ENCODE measurements around the gene AATF.

AATF gene

DNA sequence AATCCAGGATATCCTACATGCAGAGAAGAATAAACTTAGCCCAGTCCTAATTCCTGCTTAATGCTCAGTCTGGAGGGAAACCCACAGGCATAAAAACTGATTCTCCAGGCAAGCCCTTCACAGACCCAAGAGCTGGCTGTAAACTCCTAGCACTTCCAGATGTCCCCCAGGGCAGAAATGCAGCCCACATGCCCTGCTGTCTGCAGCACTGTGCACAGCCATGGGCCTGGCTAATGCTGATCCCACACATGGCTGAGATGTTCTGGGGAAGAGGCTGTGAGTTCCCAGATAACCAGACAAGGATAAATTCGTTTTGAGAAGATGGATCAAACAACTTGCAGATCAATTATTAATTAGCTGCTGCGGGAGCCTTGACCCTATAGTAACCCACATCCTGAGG lies 148.4 kb downstream of the AATF start:
- no peak overlapping the region for H3K4me3 ChIP-seq (replicated peaks; ENCODE audit: insufficient read depth, low read length)
- TF ChIP-seq GABPA (IDR thresholded peaks at IDR 0.05; ENCODE audit: low read depth) (no peak), POLR2AphosphoS5 (IDR thresholded peaks at IDR 0.05; ENCODE audit: low read depth) (no peak), SPI1 (IDR thresholded peaks at IDR 0.05; ENCODE audit: borderline replicate concordance, low read depth) (no peak)
- TF ChIP-seq, protein P1, sequence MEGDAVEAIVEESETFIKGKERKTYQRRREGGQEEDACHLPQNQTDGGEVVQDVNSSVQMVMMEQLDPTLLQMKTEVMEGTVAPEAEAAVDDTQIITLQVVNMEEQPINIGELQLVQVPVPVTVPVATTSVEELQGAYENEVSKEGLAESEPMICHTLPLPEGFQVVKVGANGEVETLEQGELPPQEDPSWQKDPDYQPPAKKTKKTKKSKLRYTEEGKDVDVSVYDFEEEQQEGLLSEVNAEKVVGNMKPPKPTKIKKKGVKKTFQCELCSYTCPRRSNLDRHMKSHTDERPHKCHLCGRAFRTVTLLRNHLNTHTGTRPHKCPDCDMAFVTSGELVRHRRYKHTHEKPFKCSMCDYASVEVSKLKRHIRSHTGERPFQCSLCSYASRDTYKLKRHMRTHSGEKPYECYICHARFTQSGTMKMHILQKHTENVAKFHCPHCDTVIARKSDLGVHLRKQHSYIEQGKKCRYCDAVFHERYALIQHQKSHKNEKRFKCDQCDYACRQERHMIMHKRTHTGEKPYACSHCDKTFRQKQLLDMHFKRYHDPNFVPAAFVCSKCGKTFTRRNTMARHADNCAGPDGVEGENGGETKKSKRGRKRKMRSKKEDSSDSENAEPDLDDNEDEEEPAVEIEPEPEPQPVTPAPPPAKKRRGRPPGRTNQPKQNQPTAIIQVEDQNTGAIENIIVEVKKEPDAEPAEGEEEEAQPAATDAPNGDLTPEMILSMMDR (IDR thresholded peaks at IDR 0.05; ENCODE audit: insufficient read depth, low read length) = no peak
- TF ChIP-seq, protein P2, sequence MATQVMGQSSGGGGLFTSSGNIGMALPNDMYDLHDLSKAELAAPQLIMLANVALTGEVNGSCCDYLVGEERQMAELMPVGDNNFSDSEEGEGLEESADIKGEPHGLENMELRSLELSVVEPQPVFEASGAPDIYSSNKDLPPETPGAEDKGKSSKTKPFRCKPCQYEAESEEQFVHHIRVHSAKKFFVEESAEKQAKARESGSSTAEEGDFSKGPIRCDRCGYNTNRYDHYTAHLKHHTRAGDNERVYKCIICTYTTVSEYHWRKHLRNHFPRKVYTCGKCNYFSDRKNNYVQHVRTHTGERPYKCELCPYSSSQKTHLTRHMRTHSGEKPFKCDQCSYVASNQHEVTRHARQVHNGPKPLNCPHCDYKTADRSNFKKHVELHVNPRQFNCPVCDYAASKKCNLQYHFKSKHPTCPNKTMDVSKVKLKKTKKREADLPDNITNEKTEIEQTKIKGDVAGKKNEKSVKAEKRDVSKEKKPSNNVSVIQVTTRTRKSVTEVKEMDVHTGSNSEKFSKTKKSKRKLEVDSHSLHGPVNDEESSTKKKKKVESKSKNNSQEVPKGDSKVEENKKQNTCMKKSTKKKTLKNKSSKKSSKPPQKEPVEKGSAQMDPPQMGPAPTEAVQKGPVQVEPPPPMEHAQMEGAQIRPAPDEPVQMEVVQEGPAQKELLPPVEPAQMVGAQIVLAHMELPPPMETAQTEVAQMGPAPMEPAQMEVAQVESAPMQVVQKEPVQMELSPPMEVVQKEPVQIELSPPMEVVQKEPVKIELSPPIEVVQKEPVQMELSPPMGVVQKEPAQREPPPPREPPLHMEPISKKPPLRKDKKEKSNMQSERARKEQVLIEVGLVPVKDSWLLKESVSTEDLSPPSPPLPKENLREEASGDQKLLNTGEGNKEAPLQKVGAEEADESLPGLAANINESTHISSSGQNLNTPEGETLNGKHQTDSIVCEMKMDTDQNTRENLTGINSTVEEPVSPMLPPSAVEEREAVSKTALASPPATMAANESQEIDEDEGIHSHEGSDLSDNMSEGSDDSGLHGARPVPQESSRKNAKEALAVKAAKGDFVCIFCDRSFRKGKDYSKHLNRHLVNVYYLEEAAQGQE (IDR thresholded peaks at IDR 0.05; ENCODE audit: insufficient replicate concordance, low read depth) = no peak
- DNase-seq (ENCODE audit: low read depth in 1 of 2, low spot score in 1 of 2) = no peak
- H3K27me3 ChIP-seq (ENCODE audit: insufficient read depth, poor library complexity, severe bottlenecking) = no peaks in the 10 kb centered on the region
- H3K27ac ChIP-seq (replicated peaks) = no peak overlapping the region

- TF ChIP-seq GABPA (IDR thresholded peaks at IDR 0.05; ENCODE audit: low read depth) (no peak), SPI1 (IDR thresholded peaks at IDR 0.05; ENCODE audit: borderline replicate concordance, low read depth) (no peak), POLR2AphosphoS5 (IDR thresholded peaks at IDR 0.05; ENCODE audit: low read depth) (no peak)
- TF ChIP-seq, protein P2 (IDR thresholded peaks at IDR 0.05; ENCODE audit: insufficient replicate concordance, low read depth) = no peak
- TF ChIP-seq, protein P1 (IDR thresholded peaks at IDR 0.05; ENCODE audit: insufficient read depth, low read length) = no peak
- Histone ChIP-seq H3K27me3 (ENCODE audit: insufficient read depth, poor library complexity, severe bottlenecking) (no peaks in the 10 kb centered on the region), H3K27ac (replicated peaks) (no peak overlapping the region), H3K4me3 (replicated peaks; ENCODE audit: insufficient read depth, low read length) (no peak overlapping the region)
- no peak for DNase-seq (ENCODE audit: low read depth in 1 of 2, low spot score in 1 of 2)
Observed at GRCh38 chr17:37098152-37098551, 149.4 kb downstream of the AATF start.

DNA sequence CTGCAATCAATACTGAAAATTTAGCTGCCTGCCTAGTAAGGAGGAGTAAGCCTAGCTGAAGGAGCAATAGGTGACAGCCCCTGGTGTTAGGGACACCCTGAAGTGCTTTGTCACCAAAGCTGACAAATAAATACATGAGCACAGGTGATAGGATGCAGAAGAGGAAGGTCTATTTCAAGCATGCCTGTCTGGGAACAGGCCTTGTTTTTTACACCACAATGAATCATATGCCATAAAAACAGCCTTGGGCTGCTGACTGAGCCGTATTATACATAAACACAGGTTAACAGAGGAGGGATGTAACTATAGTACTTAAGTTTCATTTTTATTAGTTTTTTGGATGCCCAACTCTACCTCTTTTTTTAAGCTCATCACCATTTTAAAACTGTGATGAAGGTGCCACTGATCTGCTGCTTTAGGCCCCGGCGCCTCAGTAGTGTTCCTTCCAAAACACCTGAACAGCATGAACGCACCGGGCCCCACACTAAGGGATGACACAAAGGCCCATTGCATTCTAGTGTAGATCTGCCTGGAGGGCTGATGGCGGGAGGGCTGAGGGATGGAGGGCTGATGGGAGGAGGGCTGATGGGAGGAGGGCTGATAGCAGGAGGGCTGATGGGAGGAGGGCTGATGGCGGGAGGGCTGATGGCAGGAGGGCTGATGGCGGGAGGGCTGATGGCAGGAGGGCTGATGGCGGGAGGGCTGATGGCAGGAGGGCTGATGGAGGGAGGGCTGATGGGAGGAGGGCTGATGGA lies 150.3 kb downstream of the AATF start:
- DNase-seq (ENCODE audit: low read depth in 1 of 2, low spot score in 1 of 2) = no peak
- Histone ChIP-seq H3K4me3 (replicated peaks; ENCODE audit: insufficient read depth, low read length) (no peak overlapping the region), H3K27ac (replicated peaks) (no peak overlapping the region), H3K27me3 (ENCODE audit: insufficient read depth, poor library complexity, severe bottlenecking) (no peaks in the 10 kb centered on the region)
- TF ChIP-seq, protein P1 (IDR thresholded peaks at IDR 0.05; ENCODE audit: insufficient read depth, low read length) = no peak
- TF ChIP-seq, protein P2 (IDR thresholded peaks at IDR 0.05; ENCODE audit: insufficient replicate concordance, low read depth) = no peak
- TF ChIP-seq GABPA (IDR thresholded peaks at IDR 0.05; ENCODE audit: low read depth) = no peak
- no peak for TF ChIP-seq SPI1 (IDR thresholded peaks at IDR 0.05; ENCODE audit: borderline replicate concordance, low read depth)
- TF ChIP-seq POLR2AphosphoS5 (IDR thresholded peaks at IDR 0.05; ENCODE audit: low read depth) = no peak

Data from HL-60 (cell line).